SW480 (cell line): ENCODE measurements around the gene SPRED1.

Source experiments
- DNase-seq: peaks from one replicate; pipeline ENCODE4 v3.0.0-alpha.2; 2016; ENCODE audit warnings: low spot score

The SPRED1 gene

GRCh38 chr15:38281031-38281430 lies 28.4 kb downstream of the SPRED1 start:
- DNase-seq = no peak

- DNase-seq = no peak
Measured at GRCh38 chr15:38283010-38283409, 30.4 kb downstream of the SPRED1 start.

DNA sequence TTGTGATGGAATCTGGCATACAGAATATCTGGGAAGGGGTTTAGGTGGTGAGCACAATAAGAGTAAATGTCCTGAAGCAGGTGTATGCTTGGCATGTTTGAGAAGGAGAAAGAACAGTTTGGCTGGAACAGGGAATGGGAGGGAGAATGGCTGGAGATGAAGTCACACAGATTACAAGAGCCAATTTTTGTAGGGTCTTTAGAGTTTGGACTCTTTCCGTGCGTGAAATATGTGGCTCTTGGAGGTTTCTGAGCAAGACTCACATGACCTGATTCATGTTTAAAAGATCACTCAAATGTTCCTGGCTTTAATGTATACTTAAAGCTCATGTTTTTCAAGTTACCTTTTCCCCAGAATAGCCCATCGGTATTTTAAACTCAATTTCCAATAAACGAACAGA lies 32.8 kb downstream of the SPRED1 start:
- DNase-seq = no peak

GRCh38 chr15:38294126-38294525 lies 41.5 kb downstream of the SPRED1 start:
- no peak for DNase-seq

GRCh38 chr15:38297623-38298388 lies 45.2 kb downstream of the SPRED1 start:
- DNase-seq = no peak

DNA sequence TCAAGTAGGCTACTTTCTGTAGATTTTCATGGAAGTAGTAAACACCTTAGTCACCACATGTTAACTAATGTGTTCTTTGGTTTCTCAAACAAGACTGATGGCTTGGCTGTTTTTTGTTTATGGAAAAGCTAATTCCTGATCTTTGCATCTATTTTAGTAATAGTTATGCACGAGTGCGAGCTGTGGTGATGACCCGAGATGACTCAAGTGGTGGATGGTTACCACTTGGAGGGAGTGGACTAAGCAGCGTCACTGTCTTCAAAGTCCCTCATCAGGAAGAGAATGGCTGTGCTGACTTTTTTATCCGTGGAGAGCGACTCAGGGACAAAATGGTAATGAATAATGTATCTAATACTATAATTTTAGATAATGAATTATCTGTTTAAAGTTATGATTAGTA lies 46.6 kb downstream of the SPRED1 start:
- DNase-seq = no peak

DNA sequence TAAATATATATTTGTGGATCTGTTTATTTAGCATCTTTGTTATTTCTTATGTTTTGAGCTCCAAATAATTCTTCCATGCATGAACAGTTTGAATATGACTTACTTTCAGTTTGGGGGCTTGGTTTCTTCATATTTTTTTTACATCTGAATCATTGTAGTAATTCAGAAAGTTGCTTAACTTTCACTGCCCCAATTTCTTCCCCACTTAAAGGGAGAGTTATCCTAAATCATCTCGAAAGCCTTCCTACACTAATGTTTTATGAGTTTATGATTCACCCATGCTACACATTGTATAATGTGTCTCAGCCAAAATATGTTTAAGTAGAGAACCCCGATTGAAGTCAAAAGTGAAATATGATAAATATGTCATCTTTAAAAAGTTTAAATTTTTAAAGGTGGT lies 47.8 kb downstream of the SPRED1 start:
- DNase-seq = no peak

DNA sequence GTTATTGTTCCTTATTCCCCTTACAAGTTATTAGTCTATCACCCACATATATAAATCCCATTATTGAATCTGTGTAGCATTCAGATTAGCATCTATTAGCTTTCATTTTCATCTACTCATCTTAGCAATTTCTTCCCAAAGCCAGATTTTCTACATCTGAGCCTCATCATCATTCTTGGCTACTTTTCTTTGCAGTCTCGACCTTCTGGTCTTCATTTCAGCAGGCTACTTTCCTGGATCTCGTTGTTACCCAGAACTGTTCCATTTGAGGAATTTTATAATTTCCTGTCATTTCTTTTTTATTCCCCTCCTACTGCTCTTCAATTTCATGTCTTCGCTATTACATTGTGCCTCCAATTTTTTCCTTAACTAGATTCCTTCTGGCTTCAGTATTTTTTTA lies 51.8 kb downstream of the SPRED1 start:
- DNase-seq = no peak

DNA sequence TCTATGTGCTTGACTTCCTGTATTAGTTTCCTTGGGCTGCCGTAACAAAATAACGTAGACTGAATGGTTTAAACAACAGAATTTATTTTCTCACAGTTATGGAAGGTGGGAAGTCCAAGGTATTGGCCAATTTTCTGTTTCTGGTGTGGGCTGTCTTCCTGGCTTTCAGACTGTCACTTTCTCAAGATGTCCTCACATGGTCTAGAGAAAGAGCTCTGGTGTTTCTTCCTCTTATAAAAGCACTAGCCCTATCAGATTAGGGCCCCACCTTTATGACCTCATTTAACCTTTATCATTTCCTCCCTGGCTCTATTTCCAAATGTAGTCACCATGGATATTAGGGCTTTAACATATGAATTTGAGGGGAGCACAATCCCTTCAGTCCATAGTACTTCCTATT lies 54.6 kb downstream of the SPRED1 start:
- DNase-seq = no peak

GRCh38 chr15:38307861-38308641 lies 55.4 kb downstream of the SPRED1 start:
- DNase-seq = no peak

DNA sequence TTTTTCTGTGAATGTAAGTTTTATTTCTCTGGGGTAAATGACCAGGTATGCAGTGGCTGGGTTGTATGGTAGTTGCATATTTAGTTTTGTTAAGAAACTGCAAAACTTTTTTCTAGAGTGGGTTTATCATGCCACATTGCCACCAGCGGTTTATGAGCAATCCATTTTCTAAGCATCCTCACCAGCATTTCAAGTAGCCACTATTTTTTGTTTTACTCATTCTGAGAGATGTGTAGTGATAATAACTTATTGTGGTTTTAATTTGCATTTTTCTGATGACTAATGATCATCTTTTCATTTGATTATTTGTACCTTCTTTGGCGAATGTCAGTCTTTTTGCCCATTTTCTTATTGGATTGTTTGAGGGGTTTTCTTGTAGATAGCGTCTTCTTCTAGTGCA lies 56.2 kb downstream of the SPRED1 start:
- no peak for DNase-seq

DNA sequence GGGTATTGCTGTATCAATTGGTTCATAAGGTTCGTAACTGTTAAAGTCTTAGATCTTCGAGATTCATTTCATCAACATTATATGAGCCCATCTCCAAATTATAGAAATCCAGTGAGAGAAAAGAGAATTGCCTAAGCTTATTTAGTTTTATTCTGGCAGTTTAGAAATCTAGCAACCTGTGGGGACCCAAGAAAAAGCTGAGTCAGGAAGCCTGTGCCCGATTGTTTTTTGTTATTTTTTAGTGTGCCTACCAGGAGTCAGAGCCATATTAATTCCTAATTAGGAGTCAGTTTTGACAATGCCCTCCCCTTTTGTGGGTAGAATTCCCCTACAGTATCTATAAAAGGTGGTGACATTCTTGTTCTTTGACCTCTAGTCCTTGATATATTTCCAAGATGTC lies 59.6 kb downstream of the SPRED1 start:
- DNase-seq = no peak

- DNase-seq = no peak
Measured at GRCh38 chr15:38316311-38316710, 63.7 kb downstream of the SPRED1 start.

- no peak for DNase-seq
Measured at GRCh38 chr15:38320181-38320580, 67.5 kb downstream of the SPRED1 start.

DNA sequence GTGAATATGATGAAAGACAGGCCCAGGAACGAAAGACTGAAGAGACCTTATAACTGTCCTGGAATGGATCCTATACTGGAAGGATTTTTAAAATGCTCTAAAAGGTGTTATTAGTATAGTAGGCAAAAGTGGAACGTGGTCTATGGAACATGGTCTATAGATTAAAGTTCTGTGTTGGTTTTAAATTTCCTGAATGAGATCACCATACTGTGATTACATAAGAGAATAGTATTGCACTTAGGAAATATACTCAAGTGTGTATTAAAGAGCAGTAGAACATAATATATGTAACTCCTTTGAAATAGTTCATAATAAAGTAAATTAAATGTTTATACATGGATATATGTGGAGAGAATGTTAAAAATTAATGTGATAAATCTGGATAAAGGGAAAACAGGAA lies 68.2 kb downstream of the SPRED1 start:
- DNase-seq = no peak

DNA sequence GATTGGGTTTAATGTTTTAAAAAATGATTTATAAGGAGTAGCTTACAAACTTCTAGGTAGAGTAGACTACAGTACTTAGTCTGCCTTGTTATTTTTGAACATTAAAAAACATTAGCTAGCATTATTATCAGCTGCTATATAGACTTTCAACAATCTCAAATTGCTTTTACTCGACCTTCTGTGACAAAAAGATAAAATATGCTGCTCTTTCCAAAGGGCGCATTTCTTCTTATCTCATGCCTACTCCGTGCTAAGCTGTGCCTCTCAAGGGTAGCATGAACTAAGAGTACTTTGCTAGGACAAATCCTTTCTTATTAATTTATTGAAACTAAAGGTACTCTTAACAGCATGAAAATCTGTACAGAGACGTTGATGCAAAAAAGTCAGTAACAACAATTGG lies 71.3 kb downstream of the SPRED1 start:
- no peak for DNase-seq

DNA sequence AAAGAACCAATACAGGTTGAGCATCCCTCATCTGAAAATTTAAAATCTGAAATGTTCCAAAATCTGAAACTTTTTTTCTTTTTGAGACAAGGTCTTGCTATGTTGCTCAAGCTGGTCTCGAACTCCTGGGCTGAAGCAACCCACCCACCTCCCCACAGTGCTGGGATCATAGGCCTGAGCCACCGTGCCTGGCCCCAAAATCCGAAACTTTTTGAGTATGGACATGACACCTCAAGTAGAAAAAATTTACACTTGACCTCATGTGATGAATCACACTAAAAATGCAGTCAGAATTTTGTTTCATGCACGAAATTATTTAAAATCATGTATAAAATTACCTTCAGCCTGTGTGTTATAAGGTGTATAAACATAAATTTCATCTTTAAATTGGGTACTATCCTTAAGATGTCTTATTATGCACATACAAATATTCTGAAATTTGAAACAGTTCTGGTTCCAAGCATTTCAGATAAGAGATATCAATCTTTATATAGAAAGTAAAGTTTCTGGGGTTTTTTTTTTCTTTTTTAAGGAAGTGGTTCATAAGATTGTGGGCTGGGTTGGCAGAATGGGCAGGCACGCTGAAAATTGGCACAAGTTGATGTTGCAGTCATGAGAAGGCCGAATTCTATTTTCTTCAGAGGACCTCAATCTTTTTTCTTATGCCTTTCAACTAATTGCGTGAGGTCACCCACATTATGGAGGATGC lies 72.5 kb downstream of the SPRED1 start:
- no peak for DNase-seq

DNA sequence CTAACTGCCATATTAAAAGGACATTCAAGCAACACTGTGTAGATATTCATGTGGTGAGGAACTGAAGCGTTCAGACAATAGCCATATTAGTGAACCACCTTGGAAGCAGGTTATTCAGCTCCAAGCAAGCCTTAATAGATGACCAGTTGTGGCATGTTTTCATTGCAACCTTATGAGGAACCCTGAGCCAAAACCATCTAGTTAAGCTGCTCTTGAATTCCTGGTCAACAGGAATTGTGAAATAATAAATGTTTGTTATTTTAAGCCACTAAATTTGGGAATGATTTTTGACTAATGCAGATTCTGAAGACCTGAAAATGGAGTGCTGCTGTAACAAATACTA lies 73.0 kb downstream of the SPRED1 start:
- no peak for DNase-seq

DNA sequence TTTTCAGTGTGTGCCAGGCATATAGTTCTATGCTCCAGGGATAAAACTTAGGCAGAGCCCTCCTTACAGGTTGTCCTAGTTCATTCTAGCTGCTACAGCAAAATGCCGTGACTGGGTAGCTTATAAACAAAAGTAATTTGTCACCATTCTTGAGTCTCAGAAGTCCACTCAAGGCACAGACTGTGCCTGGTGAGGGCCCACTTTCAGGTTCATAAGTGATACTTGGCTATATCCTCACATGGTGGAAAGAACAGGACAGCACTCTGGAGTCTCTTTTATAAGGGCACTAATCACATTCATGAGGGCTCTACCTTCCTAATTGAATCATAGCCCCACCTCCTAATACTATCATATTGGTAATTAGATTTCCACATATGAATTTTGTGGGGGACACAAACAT lies 80.1 kb downstream of the SPRED1 start:
- DNase-seq = no peak

DNA sequence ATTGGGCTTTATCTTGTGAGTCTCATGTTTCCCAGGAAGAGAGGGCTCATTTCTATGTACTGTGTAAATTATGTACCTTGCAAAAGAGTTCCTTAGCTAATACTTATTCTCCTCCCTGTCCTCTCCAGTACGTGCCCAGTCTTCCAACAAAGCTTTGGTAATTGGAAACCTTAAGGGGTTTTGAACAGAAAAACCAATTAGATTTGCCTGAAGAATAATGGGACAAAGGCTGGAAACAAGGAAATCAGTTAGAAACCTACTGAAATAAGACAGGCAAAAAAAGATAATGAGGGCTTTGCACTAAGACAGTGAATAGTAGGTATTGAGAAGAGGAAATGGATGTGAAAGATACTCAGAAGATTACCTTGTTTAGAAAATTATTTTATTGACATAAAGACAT lies 82.5 kb downstream of the SPRED1 start:
- no peak for DNase-seq

DNA sequence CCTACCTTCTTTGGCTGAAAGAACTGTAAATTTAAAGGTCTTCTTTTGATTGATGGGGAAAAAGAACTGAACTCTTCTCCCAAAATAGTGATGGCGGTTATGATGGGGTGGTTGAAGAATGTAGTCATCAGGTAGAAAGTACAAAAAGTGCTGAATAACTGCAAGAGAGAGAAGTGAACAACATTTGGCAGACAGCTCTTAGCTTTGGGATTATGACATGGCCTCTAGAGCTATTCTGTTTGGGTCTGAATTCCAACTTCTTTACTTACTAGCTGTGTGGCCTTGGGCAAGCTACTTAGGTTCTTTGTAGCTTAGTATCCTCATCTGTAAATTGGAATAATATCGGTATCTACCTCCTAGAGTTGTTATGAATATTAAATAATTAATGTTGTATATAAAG lies 91.7 kb downstream of the SPRED1 start:
- DNase-seq = no peak

DNA sequence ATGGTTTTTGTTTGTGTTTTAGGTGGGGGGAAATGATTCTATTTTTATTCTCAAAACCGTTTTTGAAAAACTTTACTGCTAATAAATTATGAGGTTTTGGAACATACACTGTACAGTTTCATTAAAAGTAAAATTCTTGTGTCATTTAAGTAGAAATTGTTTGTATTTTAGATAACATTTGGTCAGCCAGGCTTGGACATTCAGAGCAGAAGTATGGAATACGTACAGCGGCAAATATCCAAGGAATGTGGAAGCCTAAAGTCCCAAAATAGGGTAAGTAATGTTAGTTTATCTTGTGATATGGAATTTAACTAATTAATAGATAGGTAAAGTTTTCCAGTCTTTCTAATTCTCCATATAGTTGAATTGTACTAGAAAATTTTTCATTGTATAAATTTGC lies 96.6 kb downstream of the SPRED1 start:
- no peak for DNase-seq

- no peak for DNase-seq
Measured at GRCh38 chr15:38351466-38351865, 98.8 kb downstream of the SPRED1 start.
